Muscle of back (tissue), 11 donors: Measurements from ENCODE around the gene RASL10B. TPM values are rescaled to one million over a fixed set of nuclear protein-coding genes. Genes with fewer than 3 reads are reported as not detected.
A peak's percentile ranks its signal among the peaks of the same experiment; 100 is the strongest.

ENCODE experiments used
- DNase-seq, 3 donors: peaks; one replicate each; pipeline versions ENCODE4 v3.0.0 to v3.0.0-alpha.2; 2013
- polyA plus RNA-seq, 10 donors: library from polyadenylated mRNA; unstranded; fragments of 120-200 nt; gene quantifications; one replicate each; pipeline ENCODE4 v1.2.1, GENCODE V29; 2013; ENCODE audit not compliant: insufficient read length in 10 of 10

The RASL10B gene
- polyA plus RNA-seq, 10 donors: 1.1 to 4.1 (median 2.1) TPM

DNA sequence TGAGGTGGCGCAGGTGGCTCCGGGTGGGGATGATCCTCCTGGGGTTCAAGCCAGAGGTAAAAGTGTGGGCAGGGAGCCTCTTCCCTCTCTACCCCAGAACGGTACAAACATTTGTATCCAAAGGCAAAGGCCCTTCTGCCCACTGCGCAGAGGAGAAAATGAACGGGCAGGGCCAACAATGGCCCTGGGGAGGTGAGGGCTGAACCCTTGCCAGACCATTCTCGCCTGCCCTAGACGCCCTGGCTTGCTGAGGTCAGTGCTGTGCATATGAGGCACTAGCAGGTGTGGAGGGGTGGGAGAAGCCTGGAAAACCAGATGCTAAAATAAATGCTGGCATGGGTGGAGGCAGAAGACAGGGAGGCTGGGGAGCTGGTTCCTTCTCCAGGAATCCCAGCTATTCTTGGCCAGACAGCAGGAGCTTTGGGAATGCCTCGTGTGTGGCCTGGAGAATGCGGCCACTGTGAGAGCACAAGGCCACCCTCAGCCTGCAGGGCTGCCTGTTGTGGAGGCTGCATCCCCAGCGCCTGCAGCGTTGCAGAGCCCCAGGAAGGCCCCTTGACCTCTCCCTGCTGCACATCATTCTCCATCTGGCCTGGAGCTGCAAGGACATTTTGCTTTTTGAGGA lies 33.8 kb downstream of the RASL10B start:
- peak in 1 of 3 donors; percentile 20 for DNase-seq

DNA sequence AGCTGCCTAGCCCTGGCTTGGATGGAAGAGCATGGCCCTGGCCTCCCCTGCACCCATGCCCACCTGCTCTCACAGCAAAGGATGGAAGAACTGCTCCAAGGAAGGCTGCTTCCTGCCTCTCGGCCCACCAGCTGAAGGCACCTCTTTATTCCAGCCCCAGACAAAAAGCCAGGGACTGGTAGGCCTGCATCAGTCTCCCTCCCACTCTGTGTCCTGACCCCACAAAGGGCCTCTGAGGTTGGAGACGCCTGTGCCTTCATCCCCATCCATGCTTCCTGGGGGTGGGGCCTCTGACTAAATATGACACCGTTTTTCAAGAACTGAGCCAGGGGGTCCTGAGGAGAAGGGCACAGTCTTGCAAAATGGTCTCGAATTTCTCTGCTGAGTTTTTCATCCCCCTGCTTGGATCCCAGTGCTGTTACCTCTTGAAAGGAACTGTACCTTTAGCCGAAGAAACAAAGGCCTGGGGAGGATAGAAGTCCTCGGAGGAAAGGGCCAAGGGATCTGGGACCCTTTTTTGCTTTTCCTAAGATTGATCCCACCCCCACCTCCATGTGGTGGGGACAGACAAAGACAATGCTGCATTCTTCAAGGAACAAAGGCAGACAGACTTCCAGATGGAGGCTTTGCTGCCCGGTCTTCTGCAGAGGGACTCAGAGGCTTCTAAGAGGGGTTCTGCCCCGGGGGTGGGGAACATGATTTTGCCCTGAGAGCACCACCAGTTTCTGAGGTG lies 34.5 kb downstream of the RASL10B start:
- no peak for DNase-seq

DNA sequence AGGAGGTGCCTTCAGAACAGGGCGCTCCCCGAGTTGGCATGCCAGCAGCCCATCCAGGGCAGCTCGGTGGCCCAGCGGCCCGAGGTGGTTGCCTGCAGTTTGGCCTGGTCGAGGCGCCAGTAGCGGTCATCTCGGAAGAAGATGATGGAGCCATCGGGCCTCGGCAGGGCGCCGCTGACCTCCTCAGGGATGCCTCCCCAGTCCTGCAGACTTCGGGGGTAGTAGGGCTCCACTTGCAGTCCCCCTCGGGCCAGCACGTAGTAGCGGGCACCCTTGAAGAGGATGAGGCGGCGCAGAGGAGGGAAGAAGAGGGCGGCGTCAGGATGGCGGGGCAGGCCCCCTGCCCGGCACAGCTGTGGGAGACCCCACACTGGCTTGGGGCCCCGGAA lies 35.0 kb downstream of the RASL10B start:
- DNase-seq: no peak

DNA sequence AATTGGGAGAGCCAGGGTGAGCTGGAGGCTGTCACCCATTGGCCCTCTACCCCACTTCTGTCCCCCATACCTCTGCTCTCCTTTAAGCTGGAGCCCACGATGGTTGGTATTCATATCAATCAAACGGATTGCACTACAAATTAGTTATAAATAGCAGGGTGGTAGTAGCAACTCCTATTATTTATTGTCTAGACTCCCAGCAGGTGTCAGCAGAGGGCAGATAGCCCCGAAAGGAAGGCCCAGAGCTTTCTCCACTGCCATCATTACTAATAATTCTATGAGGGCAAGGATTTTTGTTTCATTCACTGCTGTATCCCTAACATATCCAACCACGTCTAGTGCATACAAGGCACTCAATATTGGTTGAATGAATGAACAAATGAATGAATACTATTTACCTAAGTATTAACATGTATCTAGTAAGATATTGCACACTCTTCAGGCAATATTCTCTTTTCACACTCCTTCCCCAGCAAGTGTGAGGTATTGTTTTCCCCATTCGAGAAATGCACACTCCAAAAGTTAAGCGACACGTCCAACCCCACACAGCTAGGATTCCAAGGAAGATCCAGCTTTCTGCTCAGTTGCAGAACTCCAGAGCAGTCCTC lies 35.6 kb downstream of the RASL10B start:
- peak in 2 of 3 donors; percentile 37 to 47 for DNase-seq

DNA sequence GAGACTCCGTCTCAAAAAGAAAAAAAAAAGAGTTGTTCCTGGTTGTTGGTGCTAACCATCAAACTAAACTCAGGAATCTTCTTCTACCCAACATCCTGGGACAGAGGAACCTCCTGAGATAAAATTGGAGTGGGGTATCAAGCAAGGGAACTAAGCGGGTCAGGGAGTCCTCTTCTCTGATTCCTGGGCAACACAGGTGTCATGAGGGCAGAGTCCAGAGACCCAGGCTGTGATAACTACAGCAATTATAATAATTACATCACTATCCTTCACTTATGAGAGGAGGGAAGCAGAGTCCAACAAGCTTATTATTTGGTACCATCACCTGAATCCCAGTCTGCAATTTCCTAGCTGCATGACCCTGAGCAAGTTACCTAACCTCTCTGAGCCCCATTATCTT lies 37.4 kb downstream of the RASL10B start:
- no peak for DNase-seq

DNA sequence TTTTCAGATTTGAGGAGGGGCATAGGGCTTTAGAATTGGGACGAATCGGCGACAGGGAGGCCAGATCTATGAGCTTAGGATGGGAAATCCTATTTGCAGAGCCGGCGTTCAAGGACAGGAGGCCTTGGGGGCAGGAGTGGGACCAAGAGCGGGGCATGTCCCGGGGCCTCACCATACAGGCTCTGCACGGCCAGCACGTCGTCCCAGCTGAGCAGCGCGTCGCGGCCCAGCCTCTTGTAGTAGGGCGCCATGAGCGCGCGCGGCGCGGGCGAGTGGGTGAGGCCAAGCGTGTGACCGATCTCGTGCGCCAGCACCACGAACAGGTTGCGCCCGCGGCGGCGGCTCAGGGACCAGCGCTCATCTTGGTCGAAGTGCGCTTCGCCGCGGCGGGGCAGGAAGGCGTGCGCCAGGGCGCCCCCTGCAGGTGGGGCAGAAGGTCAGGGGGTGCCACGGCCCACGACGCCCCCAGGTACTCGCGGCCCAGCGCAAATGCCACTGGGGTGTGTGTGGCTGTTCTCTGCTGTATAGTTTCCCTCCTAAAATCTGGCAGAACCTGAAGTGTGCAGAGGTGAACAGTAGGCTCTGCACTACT lies 38.6 kb downstream of the RASL10B start:
- DNase-seq: no peak

DNA sequence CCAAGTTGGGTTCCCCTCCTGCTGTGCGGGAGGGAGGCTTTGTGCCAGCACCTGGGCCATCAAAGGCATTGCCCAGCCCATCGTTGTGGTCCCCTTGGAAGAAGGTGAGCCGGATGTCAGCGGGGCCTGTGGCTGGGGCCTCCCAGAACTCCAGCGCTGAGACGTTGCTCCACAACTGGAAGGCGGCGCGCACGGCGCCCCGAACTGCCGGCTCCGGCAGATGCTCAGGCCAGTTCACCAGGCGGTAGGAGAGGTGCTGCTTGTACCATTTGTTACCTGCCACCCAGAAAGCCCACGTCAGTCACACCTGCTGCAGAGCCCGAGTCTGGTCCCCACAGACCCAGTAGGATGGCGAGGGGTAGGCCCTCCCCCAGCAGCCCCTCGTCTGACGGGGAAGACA lies 41.7 kb downstream of the RASL10B start:
- no peak for DNase-seq

DNA sequence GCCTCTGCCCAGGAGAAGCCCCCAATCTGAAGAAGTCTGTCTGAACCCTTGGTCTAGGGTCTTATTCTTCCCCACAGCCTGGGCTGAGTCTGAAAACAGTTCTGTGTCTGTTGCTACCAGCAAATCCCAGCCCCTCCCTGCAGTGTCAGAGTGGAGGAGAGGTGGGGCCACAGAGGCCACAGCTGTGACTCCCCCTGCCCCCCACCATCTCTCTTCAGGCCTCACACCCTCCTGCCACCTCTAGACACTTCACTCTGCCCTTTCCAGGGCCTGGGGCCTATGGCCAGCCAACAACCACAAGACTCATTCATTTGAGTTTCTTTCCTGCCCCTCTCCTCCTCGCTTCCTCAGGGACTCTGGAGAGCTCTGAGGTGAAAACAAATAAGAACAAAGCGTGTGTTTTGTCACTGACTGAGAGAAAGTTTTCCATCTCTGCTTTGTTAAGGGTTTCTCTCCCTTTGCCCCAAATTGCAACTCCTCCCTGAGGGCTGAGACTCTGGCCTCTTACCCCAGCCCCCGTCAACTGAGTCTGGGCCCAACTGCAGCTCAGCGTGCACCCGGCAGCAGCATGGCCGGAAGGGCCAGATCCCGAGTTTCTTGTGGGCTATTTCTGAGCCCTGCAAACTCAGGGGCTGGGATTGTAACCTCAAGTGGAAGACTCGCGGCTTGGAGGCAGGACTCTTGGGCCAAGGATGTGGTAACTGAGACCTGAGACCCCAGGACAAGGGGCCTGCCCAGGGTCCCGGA lies 42.4 kb downstream of the RASL10B start:
- peak in 1 of 3 donors; percentile 43 for DNase-seq

DNA sequence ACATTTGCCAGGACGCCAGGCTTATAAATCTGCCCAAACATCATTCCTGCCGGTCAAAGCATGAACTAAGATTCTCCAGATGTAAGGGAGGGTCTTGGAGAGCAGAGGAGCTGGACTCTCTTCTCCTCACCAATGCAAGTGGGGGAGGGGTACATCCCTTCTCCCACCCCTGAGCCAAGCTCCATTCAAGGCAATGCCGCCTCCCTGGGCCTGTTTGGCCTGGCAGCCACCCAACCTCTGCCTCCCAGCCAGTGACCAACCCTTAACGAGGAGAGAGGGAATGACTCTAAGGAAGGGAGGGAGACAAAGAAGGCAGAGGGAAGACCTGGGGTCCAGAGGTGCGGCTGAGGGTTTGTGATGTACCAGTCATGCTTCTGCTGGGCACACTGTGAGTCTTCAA lies 43.1 kb downstream of the RASL10B start:
- peak in 1 of 3 donors; percentile 29 for DNase-seq

DNA sequence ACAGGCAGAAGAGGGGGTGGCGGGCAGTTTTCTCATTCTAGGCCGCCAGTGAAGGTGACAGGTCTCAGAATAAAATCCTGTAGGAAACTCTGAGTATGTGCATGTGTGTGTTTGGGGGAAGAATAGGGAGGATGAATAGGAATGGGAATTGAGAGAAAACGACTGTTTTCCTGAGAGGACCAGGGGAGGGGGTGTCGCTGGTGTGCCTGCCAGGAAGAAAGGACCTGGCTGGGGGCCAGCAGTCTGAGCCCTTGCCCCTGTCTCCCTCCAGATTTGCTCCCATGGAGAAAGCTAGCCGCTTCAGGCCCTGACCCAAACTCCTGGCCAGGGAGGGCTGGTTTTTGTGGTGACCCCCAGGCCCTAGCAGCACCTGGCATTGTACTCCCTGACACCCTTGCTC lies 43.6 kb downstream of the RASL10B start:
- no peak for DNase-seq

DNA sequence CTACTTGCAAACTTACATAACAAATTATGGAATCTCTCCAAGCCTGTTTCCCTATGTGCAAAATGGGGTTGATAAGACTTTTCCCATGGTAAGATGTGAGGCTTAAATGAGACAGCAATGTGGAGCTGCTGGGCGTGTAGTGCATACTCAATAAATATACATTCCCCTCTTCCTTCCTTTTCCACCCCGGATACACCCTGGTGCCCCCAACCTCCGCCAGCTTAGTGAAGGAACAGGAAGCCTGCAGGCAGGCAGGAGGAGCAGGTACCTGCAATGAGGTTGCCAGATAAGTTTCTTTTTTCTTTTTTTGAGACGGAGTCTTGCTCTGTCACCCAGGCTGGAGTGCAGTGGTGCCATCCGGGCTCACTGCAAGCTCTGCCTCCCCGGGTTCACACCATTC lies 44.1 kb downstream of the RASL10B start:
- DNase-seq: no peak

DNA sequence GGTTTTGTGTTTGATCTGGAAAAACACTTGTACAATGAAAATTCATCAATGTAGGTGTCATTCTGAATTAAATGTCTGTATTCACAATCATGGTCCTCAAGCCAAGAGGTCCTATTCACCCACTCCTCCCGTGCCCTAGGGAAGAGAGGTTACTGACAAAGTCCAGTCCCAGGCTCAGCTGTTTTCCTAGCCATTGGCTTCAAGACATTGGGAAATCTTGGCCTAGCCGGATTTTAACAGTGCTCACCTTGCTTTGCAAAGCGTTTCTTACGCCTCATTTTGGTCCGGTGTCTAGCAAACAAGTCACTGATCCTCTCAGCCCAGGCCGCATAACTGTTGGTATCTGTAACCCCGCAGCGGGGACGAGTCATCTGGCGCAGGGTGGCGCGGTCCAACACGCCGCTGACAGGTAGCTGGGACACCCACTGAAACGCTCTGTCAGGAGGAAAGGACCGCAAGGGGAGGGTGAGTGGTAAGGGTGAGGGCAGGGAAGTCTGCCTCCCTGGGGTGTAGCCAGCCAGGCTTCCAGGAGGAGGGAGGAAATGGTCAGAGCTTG lies 47.3 kb downstream of the RASL10B start:
- DNase-seq: no peak

DNA sequence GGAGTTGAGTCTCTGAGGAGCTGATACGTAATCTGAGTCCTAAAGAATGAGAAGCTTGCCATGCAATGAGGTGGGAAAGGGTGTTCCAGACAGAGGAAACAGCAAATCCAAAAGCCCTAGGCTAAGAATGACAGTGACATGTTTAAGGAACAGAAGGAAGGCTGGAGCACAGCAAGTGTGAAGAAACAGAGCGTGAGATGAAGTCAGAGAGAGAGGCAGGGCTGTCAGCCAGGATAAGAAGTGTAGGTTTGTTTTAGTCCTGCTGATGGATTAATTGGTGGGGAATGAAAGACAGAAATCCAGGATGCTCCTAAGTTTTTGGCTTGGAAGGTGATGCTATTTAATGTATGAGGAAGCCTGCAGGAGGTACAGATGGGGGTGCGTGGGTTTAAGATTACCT lies 49.5 kb downstream of the RASL10B start:
- no peak for DNase-seq

DNA sequence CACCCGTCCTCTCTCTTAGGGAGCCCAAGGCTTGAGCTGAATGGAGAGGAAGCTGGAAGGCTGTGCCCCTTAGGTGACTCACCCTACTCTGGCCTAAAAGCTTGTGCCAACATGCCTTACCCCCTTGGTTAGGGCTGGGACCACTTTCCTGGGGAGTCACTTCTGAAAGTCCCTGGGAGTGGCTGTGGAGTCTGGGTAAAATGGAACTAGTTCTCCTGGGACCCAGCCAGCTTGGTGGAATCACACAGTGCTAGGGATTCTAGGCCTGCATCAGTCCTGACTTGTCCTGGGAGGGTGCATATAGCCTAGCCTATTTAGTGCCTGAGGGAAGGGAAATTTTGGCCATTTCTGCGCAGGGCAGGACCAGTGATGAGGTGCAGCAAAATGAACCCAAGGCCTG lies 53.5 kb downstream of the RASL10B start:
- no peak for DNase-seq

DNA sequence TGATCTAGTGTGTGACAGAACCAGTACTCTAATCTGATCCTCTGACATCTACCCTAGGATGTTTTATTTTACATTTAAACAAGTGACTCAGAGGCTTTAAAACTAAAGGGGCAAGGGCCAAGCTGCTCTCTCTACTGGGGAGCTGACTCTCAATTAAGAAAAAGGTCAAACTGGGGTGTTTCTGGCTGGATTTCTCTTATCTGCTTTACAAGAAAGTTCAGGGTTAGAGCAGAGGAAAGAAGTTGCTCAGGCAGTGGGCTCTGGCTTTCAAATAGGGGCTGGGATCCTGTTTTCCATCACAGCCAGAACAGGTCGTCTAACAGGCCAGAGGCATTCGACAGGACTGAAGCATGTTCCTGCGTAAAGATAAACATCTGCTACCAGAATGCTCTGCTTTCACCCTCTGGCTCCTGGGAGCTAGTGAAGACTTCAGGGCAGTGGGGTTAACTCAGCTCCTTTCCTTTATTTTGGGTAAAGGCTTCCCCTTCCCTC lies 55.5 kb downstream of the RASL10B start:
- DNase-seq: no peak

DNA sequence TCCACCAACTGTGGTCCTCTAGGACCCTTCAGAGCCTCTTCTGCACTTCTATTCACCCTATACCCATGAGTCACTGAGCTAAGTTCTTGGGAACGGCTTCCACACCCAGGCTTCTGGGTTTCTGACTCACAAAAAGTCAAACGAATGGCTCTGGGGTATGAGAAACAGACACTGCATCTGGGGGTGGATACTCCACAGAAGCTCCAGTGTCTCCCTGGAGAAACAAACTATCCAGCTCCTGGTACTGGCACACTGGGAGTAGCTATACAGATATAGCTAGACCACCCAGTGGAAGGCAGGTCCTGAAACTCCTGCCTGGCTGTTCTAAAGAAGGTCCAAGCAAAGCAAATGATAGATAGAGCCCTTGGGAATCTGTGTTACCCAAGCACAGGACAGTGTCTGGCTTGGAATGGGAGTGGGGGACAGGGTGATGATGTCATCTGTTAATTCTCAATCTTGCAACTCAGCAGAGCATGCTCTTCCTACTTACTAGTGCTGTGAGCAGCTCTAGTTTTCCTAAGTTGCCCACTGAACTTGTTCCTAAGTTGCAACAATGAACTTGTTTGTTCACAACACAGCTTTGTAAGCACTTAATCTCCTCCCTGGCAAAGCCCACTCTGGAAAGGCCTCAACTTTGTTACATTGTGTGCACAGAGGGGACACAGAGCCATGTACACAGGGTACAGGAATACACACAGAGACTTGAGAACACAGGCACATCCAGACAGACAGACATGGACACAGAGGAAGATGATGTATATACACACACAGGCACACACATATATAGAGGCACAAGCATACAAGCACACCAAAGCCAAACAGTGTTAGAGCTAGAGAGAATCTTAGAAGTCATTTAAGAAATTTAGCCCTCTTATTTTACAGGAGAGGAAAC lies 57.3 kb downstream of the RASL10B start:
- DNase-seq: peak in 2 of 3 donors; percentile 30 to 69

DNA sequence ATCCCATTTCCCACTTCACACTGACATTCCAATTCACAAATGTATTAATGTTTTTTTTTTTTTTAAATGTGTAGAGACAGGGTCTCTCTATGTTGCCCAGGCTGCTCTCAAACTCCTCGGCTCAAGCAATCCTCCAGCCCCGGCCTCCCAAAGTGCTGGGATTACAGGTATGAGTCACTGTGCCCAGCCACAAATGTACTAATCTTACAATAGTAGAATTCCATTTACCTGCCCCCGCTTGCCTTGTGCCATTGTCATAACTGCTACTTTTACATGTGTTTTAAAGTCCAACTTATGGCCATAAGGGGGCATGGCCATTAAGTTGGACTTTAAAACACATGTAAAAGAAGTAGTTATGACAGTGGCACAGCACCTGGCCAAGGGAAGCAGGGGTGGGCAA lies 59.4 kb downstream of the RASL10B start:
- no peak for DNase-seq

DNA sequence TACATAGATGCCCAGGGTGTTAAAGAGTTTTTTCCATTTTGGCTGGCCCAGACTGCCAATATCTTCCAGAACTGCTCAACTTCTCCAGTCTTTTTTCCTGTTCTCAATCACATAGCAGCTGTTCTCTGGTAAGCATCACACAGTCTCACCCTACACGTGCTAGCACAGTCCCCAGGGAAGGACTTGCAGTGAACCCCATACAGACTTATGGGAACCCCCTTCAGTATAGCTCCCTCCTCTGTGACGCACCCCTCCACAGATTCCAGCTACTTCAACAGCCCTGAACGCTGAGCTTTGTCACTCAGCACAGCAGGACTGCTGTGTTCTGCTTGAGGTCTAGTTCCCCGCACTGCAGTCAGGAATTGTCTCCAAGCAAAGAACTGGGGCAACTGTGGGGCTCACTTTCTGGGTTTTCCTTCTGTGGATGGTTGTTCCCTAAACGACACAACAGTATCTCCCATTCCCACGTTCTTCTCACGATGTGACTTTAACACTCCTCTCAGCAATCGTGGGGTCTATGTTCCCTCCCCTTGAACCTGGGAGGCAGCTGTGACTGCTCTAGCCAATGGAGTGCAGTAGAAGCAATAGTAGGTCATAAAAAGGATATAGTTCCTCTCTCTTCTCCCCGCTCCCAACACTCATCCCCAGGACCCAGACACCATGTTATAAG lies 60.4 kb downstream of the RASL10B start:
- no peak for DNase-seq
